HT1080 (cell line): ENCODE results near the gene DVL2. TPM values are rescaled to one million over a fixed set of nuclear protein-coding genes. Genes with fewer than 3 reads are reported as not detected.

Experiments
- small RNA-seq: library from RNA; depleted of rRNA; stranded (forward); fragments of <200 nt; gene quantifications from one replicate; pipeline ENCODE3, GENCODE V24; 2014
- total RNA-seq: library from RNA; depleted of rRNA; stranded (reverse); fragments of >200 nt; shearing (Covaris generic); gene quantifications from 2 replicates; pipeline ENCODE4 v1.2.3, GENCODE V29; 2014; rRNA removed

The DVL2 gene
- total RNA-seq, 1 experiment from 2014 or later = 57.0 TPM

Small RNA genes within 50 kb of the gene (small RNA-seq; reads per million reads assigned to genes)
- gene AC120057.4 (not detected), gene MIR324 (0.68 reads per million, percentile 64 among the genes with 10 or more reads in this experiment), gene RF00019 (not detected)

Other genes starting within 250 kb of the DVL2 start
- not detected in 2 replicates for gene ALOX12, start 238.5 kb downstream of the DVL2 start, total RNA-seq
- gene RNASEK, start 221.9 kb downstream of the DVL2 start, total RNA-seq = 201 and 360 TPM in 2 replicates
- not detected in 2 replicates for gene BCL6B, start 211.5 kb downstream of the DVL2 start, total RNA-seq
- 0.43 TPM in 1 of 2 replicates, not detected in the other for gene SLC16A13, start 198.5 kb downstream of the DVL2 start, total RNA-seq
- gene SLC16A11, start 190.4 kb downstream of the DVL2 start, total RNA-seq = not detected in 2 replicates
- gene CLEC10A, start 154.3 kb downstream of the DVL2 start, total RNA-seq = not detected in 2 replicates
- gene ASGR2, start 119.7 kb downstream of the DVL2 start, total RNA-seq = not detected in 2 replicates
- gene ASGR1, start 55.1 kb downstream of the DVL2 start, total RNA-seq = 2.8 and 4.0 TPM in 2 replicates
- 11.3 and 14.2 TPM in 2 replicates for gene DLG4, start 14.7 kb downstream of the DVL2 start, total RNA-seq
- gene ACADVL, start 14.6 kb downstream of the DVL2 start, total RNA-seq = 317 and 327 TPM in 2 replicates
- gene PHF23, start 4.9 kb upstream of the DVL2 start, total RNA-seq = 94.0 and 115 TPM in 2 replicates
- 191 and 331 TPM in 2 replicates for gene GABARAP, start 7.9 kb upstream of the DVL2 start, total RNA-seq
- gene CTDNEP1, start 17.2 kb upstream of the DVL2 start, total RNA-seq = 43.6 and 79.9 TPM in 2 replicates
- 68.1 and 78.2 TPM in 2 replicates for gene ELP5, start 17.7 kb upstream of the DVL2 start, total RNA-seq
- gene CLDN7, start 28.0 kb upstream of the DVL2 start, total RNA-seq = not detected in 2 replicates
- gene SLC2A4, start 47.2 kb upstream of the DVL2 start, total RNA-seq = 0.03 TPM in 1 of 2 replicates, not detected in the other
- not detected in 2 replicates for gene YBX2, start 60.1 kb upstream of the DVL2 start, total RNA-seq
- 1,448 and 1,578 TPM in 2 replicates for gene EIF5A, start 73.1 kb upstream of the DVL2 start, total RNA-seq
- 125 and 135 TPM in 2 replicates for gene GPS2, start 80.8 kb upstream of the DVL2 start, total RNA-seq
- gene NEURL4, start 94.8 kb upstream of the DVL2 start, total RNA-seq = 20.7 TPM in 2 replicates
- 0.90 and 2.2 TPM in 2 replicates for gene ACAP1, start 102.0 kb upstream of the DVL2 start, total RNA-seq
- gene KCTD11, start 117.6 kb upstream of the DVL2 start, total RNA-seq = 4.7 and 5.8 TPM in 2 replicates
- gene TMEM95, start 120.6 kb upstream of the DVL2 start, total RNA-seq = not detected in 2 replicates
- gene TNK1, start 146.6 kb upstream of the DVL2 start, total RNA-seq = 0.24 TPM in 1 of 2 replicates, not detected in the other
- gene PLSCR3, start 160.0 kb upstream of the DVL2 start, total RNA-seq = 31.7 and 36.7 TPM in 2 replicates
- gene TMEM256, start 169.6 kb upstream of the DVL2 start, total RNA-seq = 54.1 and 72.6 TPM in 2 replicates
- gene NLGN2, start 173.3 kb upstream of the DVL2 start, total RNA-seq = 6.1 and 7.4 TPM in 2 replicates
- gene SPEM1, start 185.8 kb upstream of the DVL2 start, total RNA-seq = not detected in 2 replicates
- not detected in 2 replicates for gene SPEM2, start 191.1 kb upstream of the DVL2 start, total RNA-seq
- gene SPEM3, start 194.3 kb upstream of the DVL2 start, total RNA-seq = not detected in 2 replicates
- 0.23 and 0.43 TPM in 2 replicates for gene TMEM102, start 200.9 kb upstream of the DVL2 start, total RNA-seq
- 0.23 and 0.37 TPM in 2 replicates for gene FGF11, start 205.0 kb upstream of the DVL2 start, total RNA-seq
- 6.0 and 7.9 TPM in 2 replicates for gene CHRNB1, start 210.5 kb upstream of the DVL2 start, total RNA-seq
- 13.1 and 18.1 TPM in 2 replicates for gene ZBTB4, start 245.1 kb upstream of the DVL2 start, total RNA-seq
- not detected in 2 replicates for gene SLC35G6, start 246.9 kb upstream of the DVL2 start, total RNA-seq
- gene POLR2A, start 249.8 kb upstream of the DVL2 start, total RNA-seq = 43.4 and 44.6 TPM in 2 replicates